ENCODE results near the gene KCNIP2. TPM values are rescaled to one million over a fixed set of nuclear protein-coding genes. Genes with fewer than 3 reads are reported as not detected.
A peak's percentile ranks its signal among the peaks of the same experiment; 100 is the strongest.

Gene KCNIP2
- total RNA-seq, 1 experiment from 2014 or later: 0.12 TPM

DNA sequence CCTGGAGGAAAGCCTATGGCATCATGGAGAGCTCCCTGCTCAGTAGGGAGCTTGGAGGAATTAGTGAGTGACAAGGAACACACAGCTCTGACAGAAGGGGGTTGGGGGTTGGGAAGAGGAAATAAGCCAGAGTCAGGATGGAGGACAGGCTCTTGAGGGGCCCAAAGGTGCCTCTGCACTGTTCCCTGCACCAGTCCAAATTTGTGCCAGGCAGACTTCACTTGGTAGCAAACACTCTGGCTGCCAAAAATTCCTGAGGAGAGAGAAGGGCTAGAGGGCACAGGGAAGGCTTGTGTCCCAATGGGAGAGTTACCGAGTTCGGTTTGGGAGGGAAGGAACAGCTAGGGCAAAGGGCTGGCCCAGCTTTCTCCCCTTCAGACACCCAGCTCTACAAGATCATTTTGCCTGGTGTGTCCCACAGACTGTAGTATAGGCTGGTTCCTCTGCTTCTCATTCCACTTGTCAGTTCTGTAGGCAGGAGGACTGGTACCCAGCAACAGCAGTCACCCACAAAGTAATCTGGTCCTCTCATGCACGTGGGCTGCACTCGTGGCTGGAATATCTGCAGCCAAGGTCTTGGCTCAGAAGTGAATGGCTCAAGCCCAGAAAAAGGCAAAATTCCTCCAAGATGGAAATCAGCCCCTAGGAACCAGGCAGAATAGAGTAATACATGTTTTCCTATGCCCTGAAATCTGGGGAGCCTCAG lies 8.0 kb upstream of the KCNIP2 start:
- no peak for DNase-seq (ENCODE audit: low read depth)

- no peak for DNase-seq (ENCODE audit: low read depth)
Observed at GRCh38 chr10:101850749-101851148, 7.1 kb upstream of the KCNIP2 start.

GRCh38 chr10:101848894-101849351 lies 5.3 kb upstream of the KCNIP2 start:
- no peak for DNase-seq (ENCODE audit: low read depth)

DNA sequence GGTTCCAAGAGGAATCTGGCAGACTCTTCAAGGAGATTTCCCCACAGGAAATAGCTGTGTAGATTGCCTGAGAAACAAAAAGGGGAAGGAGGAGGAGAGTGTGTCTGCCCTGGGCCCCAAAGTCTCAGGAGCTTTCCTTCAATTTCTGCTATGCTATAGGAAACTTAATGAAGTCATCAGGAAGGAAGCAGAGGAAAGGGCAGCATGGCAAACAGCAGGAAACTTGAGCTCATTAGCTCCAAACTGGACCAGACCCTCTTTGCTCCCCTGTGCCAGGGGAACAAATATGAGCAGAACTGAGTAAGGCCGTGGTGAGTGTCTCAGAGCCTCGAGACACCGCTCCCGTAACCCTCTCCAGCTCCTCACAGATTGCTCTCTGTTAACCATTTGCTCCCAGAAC lies 4.8 kb upstream of the KCNIP2 start:
- DNase-seq (ENCODE audit: low read depth): no peak

- DNase-seq (ENCODE audit: low read depth): no peak
Observed at GRCh38 chr10:101845893-101846292, 2.3 kb upstream of the KCNIP2 start.

- no peak for DNase-seq (ENCODE audit: low read depth)
Observed at GRCh38 chr10:101841826-101842225, 1.8 kb downstream of the KCNIP2 start.

DNA sequence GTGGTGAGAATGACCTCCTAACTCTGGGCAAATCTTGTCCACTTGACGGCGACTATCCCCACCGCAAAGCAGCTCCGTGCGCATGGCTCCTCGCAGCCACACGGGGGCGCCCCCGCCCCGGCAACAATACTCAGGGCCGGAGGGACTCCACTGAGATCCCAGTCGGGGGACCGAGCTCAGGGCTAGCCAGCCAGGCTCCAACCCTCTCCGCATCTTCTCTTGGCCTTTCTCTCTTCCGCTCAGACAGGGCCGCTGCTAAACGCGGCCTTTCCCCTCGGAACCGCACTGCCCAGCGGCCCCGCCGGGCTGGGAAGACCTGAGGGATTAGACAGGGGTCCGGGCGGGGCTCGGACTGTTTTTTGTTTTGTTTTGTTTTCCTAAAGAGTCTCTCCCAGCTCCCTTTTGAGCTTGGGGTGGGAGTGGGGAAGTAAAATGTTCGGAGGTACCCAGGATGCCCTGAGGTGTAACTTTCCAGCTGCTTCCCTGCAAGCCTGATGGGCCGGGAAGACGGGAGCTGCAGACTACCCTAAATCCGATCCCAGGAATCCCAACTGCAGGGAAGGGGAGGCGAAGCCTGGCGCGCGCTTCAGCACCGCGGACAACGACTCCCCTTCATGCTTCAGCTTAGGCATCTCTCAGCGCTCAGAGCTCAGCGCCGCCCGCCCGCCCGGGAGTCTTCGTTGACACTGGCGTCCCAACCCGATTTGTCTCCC lies 2.7 kb downstream of the KCNIP2 start:
- DNase-seq (ENCODE audit: low read depth): peak; percentile 74

DNA sequence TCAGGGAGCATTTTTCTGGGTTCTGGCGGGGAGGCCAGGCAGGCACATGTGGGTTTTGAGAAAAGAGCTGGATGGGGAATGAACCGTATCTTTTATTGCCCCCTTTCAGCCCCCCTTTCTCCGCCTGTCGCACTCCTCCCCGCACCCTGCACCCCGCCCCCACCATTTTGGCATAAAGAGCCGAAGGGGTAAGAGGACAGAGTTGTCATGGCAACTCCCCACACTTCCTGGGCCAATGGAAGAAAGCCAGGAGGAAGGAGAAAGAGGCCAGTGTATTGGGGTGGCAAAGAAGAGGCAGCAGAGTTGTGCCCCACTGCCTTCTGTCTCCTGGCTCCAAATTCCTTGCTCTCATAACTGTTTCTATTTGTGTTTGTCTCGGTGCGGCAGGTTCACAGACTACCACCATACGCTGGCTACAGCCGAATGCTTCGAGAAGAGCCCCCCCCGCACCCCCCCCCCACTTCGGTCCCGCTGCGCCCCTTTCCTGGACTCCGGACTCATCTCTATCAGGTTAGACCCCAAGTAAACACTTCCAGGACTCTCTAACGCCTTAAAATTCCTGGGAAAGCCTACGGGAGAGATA lies 3.4 kb downstream of the KCNIP2 start:
- DNase-seq (ENCODE audit: low read depth): peak; percentile 41

- DNase-seq (ENCODE audit: low read depth): peak; percentile 16
Observed at GRCh38 chr10:101839416-101840063, 4.1 kb downstream of the KCNIP2 start.

DNA sequence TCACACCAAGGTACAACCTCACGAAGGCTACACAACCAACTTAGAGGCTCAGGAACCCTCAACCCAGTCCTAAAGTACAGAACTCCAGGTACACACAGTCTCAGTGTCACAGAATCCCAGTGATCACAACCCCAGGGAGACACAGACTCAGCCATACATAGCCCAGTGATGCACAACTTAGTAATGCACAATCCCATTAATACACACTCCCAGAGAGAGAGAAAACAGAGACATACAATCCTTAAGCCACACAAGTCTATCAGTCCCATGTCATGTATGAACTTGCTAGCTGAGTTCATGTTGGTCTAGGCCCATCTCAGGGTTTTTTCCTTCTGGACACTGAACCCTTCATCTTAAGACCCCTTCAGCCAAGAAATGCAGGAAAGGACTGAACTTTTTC lies 4.6 kb downstream of the KCNIP2 start:
- no peak for DNase-seq (ENCODE audit: low read depth)

GRCh38 chr10:101838416-101838970 lies 5.1 kb downstream of the KCNIP2 start:
- no peak for DNase-seq (ENCODE audit: low read depth)

GRCh38 chr10:101837748-101838147 lies 5.9 kb downstream of the KCNIP2 start:
- no peak for DNase-seq (ENCODE audit: low read depth)

DNA sequence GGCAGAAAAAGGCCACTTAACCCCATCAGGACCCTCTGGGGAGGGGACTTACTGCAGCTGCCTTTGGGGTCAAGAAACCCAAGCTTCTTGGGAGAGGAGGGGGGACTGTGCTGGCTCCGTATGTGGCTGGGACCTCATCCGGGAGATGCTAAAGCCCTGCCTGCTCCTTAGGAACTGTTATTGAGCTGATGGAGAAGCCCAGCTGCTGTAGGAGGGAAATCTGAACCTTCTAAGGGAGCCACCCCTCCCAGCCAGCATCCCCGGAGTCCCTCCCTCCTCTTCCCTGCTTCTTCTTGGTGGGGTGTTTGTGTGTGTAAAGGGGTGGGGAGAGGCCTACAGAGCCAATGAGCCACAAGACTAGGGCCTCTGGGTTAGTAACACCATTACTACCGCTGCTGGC lies 8.2 kb downstream of the KCNIP2 start:
- DNase-seq (ENCODE audit: low read depth): no peak

GRCh38 chr10:101834341-101834740 lies 9.3 kb downstream of the KCNIP2 start:
- DNase-seq (ENCODE audit: low read depth): no peak

DNA sequence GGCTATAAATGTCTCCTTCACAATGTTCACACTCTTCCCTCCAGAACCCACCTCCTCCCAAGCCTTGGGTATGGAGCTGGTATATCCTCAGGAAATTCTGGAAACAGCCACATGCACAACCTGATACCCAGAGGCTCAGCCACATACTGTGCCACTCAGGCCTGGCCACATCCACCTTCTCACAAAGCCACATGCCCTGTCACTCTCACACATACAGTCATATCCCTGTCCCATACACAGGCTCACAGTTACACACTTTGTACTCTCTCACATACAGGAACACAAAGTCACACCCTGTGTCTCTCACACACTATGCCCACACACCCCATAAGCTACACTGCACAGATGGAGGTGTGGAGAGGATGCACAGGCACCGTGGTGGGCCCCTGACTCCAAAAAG lies 10.1 kb downstream of the KCNIP2 start:
- DNase-seq (ENCODE audit: low read depth): no peak

DNA sequence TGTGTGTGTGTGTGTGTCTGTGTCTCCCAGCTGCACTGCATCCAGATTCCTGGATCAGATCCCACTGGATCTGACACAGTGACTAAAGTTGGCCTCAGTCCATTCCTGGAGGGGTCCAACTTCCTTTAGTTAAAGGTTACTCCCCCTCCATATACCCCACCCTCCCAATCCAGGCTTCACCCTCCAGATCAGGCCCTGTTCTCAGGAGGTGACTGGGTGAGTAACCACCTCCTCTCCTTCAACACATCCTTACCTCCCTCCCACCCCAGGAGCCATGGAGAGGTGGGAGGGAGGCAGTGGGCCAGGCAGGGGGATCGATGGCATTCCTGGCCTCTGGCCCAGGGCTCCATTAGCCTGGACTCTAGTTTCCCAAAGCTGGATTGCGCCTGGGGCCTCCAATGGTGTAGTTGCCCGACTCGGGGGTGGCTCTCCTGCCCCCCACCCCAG lies 11.3 kb downstream of the KCNIP2 start:
- no peak for DNase-seq (ENCODE audit: low read depth)

- no peak for DNase-seq (ENCODE audit: low read depth)
Observed at GRCh38 chr10:101831169-101831811, 12.3 kb downstream of the KCNIP2 start.

DNA sequence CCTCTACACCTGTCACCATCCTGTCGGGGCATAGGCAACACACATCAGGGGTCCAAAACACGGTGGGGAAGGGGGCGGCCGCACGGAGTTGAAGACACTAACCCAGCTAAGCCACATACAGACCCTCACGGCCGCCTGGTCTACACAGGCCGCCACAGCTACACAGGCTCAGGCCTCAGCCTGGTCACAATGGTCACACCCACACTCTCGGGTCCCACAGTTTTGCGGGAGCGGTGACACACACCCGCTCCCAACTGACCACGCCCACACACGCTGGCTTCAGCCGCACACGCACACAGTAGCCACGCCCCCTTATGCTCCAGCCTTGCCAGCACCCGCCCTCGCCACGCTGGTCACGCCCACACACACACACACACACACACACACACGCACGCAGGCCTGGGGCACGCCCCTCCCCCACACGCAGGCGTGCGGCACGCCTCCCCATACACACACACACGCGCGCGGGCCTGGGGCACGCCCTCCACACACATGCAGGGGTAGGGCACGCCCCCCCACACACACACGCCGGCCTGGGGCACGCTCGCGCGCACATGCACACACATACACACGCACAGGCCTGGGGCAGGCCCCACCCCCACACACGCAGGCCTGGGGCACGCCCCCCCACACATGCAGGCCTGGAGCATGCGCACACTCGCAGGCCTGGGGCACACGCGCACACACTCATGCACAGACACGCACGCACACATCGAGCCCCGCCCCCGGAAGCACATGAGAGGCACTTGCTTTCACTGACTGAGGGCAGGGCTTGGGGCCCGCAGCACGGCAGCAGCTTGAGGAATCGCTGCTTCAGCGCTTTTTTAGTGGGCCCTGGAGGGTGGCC lies 13.1 kb downstream of the KCNIP2 start:
- peak; percentile 84 for DNase-seq (ENCODE audit: low read depth)

GRCh38 chr10:101829561-101830315 lies 13.9 kb downstream of the KCNIP2 start:
- DNase-seq (ENCODE audit: low read depth): peak; percentile 18

All from RPMI7951 (cell line).